ENCODE measurements around the gene SEC24B. TPM values are rescaled to one million over a fixed set of nuclear protein-coding genes. Genes with fewer than 3 reads are reported as not detected.
A peak's percentile ranks its signal among the peaks of the same experiment; 100 is the strongest.
"Not testable (repeated sequence)": the region's sequence is repeated elsewhere in the genome, so short reads cannot be mapped to it uniquely, and the experiment has no call there.

SEC24B gene
- total RNA-seq, 4 donors from 2014 or later = 20.4 to 38.5 (median 29.1) TPM

- H3K4me1 ChIP-seq = no peaks in the 10 kb centered on the region
- no peak overlapping the region for H3K27ac ChIP-seq
- peaks cover 0 to 16% (median 0%) of the 10 kb centered on the region in 3 donors for H3K36me3 ChIP-seq
- no peak for DNase-seq
- no peaks in the 10 kb centered on the region for H3K9me3 ChIP-seq
- 93 to 96% methylated on average over 6 of the region's 6 CpGs for WGBS, 2 donors
- intact Hi-C loops (cut with DNase I) = no loop called here
- TF ChIP-seq POLR2A (IDR thresholded peaks at IDR 0.05) = no peak
- no peak for TF ChIP-seq CTCF (IDR thresholded peaks at IDR 0.05)
- H3K27me3 ChIP-seq = no peaks in the 10 kb centered on the region
- no peak overlapping the region for H3K4me3 ChIP-seq
These were observed 118.6 kb downstream of the SEC24B start for GRCh38 chr4:109552237-109552636.

GRCh38 chr4:109553130-109553529 is 119.5 kb downstream of the SEC24B start:
- intact Hi-C loops (cut with DNase I) = no loop called here
- Histone ChIP-seq H3K4me3 (no peak overlapping the region), H3K4me1 (no peaks in the 10 kb centered on the region), H3K36me3 (peaks cover 0 to 12% (median 0%) of the 10 kb centered on the region in 3 donors), H3K27me3 (no peaks in the 10 kb centered on the region), H3K27ac (no peak overlapping the region), H3K9me3 (no peaks in the 10 kb centered on the region)
- WGBS, 2 donors = 98 to 100% methylated on average over 2 of the region's 2 CpGs
- TF ChIP-seq POLR2A (IDR thresholded peaks at IDR 0.05) (no peak), CTCF (IDR thresholded peaks at IDR 0.05) (no peak)
- DNase-seq = no peak

- no peak for DNase-seq
- H3K9me3 ChIP-seq = no peaks in the 10 kb centered on the region
- WGBS, 2 donors = 71 to 85% methylated on average over 3 of the region's 3 CpGs
- H3K27me3 ChIP-seq = no peaks in the 10 kb centered on the region
- H3K4me1 ChIP-seq = peaks cover 0 to 7% (median 7%) of the 10 kb centered on the region in 3 donors
- H3K27ac ChIP-seq = no peak overlapping the region
- peaks cover 0 to 8% (median 0%) of the 10 kb centered on the region in 3 donors for H3K36me3 ChIP-seq
- no peak overlapping the region for H3K4me3 ChIP-seq
- intact Hi-C loops (cut with DNase I) = no loop called here
- TF ChIP-seq POLR2A (IDR thresholded peaks at IDR 0.05) = no peak
- no peak for TF ChIP-seq CTCF (IDR thresholded peaks at IDR 0.05)
These were observed 121.4 kb downstream of the SEC24B start for GRCh38 chr4:109554971-109555370.

- Histone ChIP-seq H3K27ac (no peak overlapping the region), H3K9me3 (no peaks in the 10 kb centered on the region), H3K36me3 (peaks cover 0 to 3% (median 0%) of the 10 kb centered on the region in 3 donors), H3K27me3 (no peaks in the 10 kb centered on the region), H3K4me3 (no peak overlapping the region), H3K4me1 (peaks cover 10 to 25% (median 14%) of the 10 kb centered on the region in 3 donors)
- intact Hi-C loops (cut with DNase I) = no loop called here
- 84% methylated on average over 5 of the region's 28 CpGs; no CpG with 5 or more reads in 1 of the 2 donors for WGBS, 2 donors
- TF ChIP-seq CTCF (IDR thresholded peaks at IDR 0.05) (no peak), POLR2A (IDR thresholded peaks at IDR 0.05) (no peak)
- no peak for DNase-seq
These were observed 123.8 kb downstream of the SEC24B start for GRCh38 chr4:109557433-109557832.

- H3K9me3 ChIP-seq; H3K27ac ChIP-seq; intact Hi-C loops (cut with DNase I); H3K4me3 ChIP-seq; H3K36me3 ChIP-seq; H3K27me3 ChIP-seq; DNase-seq: not testable (repeated sequence)
- WGBS, 2 donors = 91 to 92% methylated on average over 4 to 6 of the region's 6 CpGs
- H3K4me1 ChIP-seq = peaks cover 10 to 27% (median 14%) of the 10 kb centered on the region in 3 donors
These were observed 124.5 kb downstream of the SEC24B start for GRCh38 chr4:109558095-109558494.

- Histone ChIP-seq H3K36me3 (no peaks in the 10 kb centered on the region), H3K27me3 (no peaks in the 10 kb centered on the region), H3K9me3 (no peaks in the 10 kb centered on the region), H3K27ac (peak overlapping the region; percentile 86 to 97 (median 94)), H3K4me1 (peaks cover 10 to 31% (median 14%) of the 10 kb centered on the region in 3 donors), H3K4me3 (peak overlapping the region; percentile 70 to 96 (median 86))
- intact Hi-C loops (cut with DNase I) = no loop called here
- no peak for DNase-seq
- 0% methylated on average over 3 to 15 of the region's 27 CpGs for WGBS, 2 donors
- no peak for TF ChIP-seq POLR2A (IDR thresholded peaks at IDR 0.05)
- no peak for TF ChIP-seq CTCF (IDR thresholded peaks at IDR 0.05)
These were observed 126.0 kb downstream of the SEC24B start for GRCh38 chr4:109559625-109559982.

Measured in esophagus squamous epithelium (tissue), 5 donors.